ENCODE data around the gene GAGE13. TPM values are rescaled to one million over a fixed set of nuclear protein-coding genes. Genes with fewer than 3 reads are reported as not detected.

GAGE13 gene
- total and polyA plus RNA-seq, 2 of the 13 experiments (the other 11 are each of a cell fraction or from before 2014, with no cell fraction given), result not detected

DNA sequence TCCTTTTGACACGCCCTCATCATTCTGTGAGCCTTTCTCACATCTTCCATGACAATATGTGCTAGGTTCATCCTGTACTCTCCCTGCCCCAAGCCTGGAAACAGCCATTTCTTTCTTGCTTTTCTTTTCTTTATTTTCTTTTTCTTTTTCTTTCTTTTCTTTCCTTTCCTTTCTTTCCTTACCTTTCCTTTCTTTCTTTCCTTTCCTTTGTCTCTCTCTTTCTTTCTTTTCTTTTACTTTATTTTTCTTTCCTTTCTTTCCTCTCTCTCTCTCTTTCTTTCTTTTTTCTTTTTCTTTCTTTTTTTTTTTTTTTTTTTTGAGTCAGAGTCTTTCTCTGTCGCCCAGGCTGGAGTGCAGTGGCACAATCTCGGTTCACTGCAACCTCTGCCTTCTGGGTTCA lies 47.2 kb upstream of the GAGE13 start (continued):
- TF ChIP-seq, protein P1, sequence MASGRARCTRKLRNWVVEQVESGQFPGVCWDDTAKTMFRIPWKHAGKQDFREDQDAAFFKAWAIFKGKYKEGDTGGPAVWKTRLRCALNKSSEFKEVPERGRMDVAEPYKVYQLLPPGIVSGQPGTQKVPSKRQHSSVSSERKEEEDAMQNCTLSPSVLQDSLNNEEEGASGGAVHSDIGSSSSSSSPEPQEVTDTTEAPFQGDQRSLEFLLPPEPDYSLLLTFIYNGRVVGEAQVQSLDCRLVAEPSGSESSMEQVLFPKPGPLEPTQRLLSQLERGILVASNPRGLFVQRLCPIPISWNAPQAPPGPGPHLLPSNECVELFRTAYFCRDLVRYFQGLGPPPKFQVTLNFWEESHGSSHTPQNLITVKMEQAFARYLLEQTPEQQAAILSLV (CRISPR knock-in tag; IDR thresholded peaks at IDR 0.05; ENCODE audit: borderline replicate concordance), result no peak
- TF ChIP-seq ZNF136 (CRISPR knock-in tag; IDR thresholded peaks at IDR 0.05; ENCODE audit: low read depth) (no peak), ZNF333 (CRISPR knock-in tag; IDR thresholded peaks at IDR 0.05; ENCODE audit: borderline replicate concordance) (no peak), ZSCAN21 (CRISPR knock-in tag; IDR thresholded peaks at IDR 0.05; ENCODE audit: borderline replicate concordance) (no peak), ZSCAN9 (CRISPR knock-in tag; IDR thresholded peaks at IDR 0.05; ENCODE audit: borderline replicate concordance) (no peak), TSC22D2 (CRISPR knock-in tag; IDR thresholded peaks at IDR 0.05; ENCODE audit: borderline replicate concordance) (no peak)
- TF ChIP-seq, protein P2, sequence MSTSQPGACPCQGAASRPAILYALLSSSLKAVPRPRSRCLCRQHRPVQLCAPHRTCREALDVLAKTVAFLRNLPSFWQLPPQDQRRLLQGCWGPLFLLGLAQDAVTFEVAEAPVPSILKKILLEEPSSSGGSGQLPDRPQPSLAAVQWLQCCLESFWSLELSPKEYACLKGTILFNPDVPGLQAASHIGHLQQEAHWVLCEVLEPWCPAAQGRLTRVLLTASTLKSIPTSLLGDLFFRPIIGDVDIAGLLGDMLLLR (CRISPR knock-in tag; IDR thresholded peaks at IDR 0.05), result no peak

- DNase-seq (ENCODE audit: low spot score) (no peak), FAIRE-seq (no peak), ATAC-seq (no peak)
- no peaks in the 10 kb centered on the region; a peak in 1 of 5 replicates for H3K27me3 ChIP-seq (ENCODE audit: control insufficient read depth in 1 of 2, insufficient read depth in 2 of 2, low read length in 2 of 2)
- no peaks in the 10 kb centered on the region for H3K79me2 ChIP-seq (ENCODE audit: insufficient read depth, low read length)
- no peaks in the 10 kb centered on the region for H4K20me1 ChIP-seq (ENCODE audit: insufficient read depth, low read length)
- ChIA-PET POLR2A (no interaction called here), CTCF (ENCODE audit: low intra/inter-chr PET ratio, low total read pairs) (no interaction called here)
- no peak for TF ChIP-seq PRPF4 (IDR thresholded peaks at IDR 0.05; ENCODE audit: low read depth, low read length, poor library complexity, severe bottlenecking)
- H2AFZ ChIP-seq (ENCODE audit: low read length), result no peak overlapping the region
- in situ Hi-C loops (cut with HindIII; ENCODE audit: extremely low pct_ligation_motif_present, low pct_unique_long_range_greater_than_20kb), result no loop called here
- BruUV-seq (replicated peaks), result no TSS peak
- intact Hi-C loops (cut with micrococcal nuclease; ENCODE audit: unreplicated experiment), result no loop called here
- no peaks in the 10 kb centered on the region for H3K36me3 ChIP-seq (replicated peaks in 1 of 2; ENCODE audit: control insufficient read depth in 1 of 2, insufficient read depth in 2 of 2, low read length in 2 of 2)
- no CpG with 5 or more reads among the region's 18 CpGs for WGBS (ENCODE audit: low lambda C conversion rate)
- H3K4me2 ChIP-seq (ENCODE audit: low read depth, low read length), result no peak overlapping the region
- no peak overlapping the region for H3K4me3 ChIP-seq (replicated peaks in 1 of 3; ENCODE audit: insufficient read depth in 1 of 3, low read depth in 2 of 3, low read length in 3 of 3)
- no peak overlapping the region for H3K9ac ChIP-seq (ENCODE audit: insufficient read depth, low read depth, low read length)
- H3K27ac ChIP-seq (ENCODE audit: extremely low read length, insufficient read depth, low read length), result no peak overlapping the region
- H3K9me3 ChIP-seq (ENCODE audit: low read length), result no peaks in the 10 kb centered on the region
- no peaks in the 10 kb centered on the region for H3K4me1 ChIP-seq (ENCODE audit: insufficient read depth, low read length)
Measured at GRCh38 chrX:49286136-49286535, 45.2 kb upstream of the GAGE13 start.

Data from HepG2 (cell line).